Epithelial cell of proximal tubule (primary cell): ENCODE measurements around the gene MRPS9. TPM values are rescaled to one million over a fixed set of nuclear protein-coding genes. Genes with fewer than 3 reads are reported as not detected.

ENCODE experiments used
- DNase-seq: peaks from one replicate; pipeline ENCODE4 v3.0.0-alpha.2; 2011; ENCODE audit warnings: low read depth
- H3K4me3 ChIP-seq: 2 replicates; pipeline ENCODE4 v1.5.1; 2011; ENCODE audit warnings: low read depth, mild to moderate bottlenecking, low read length
- total RNA-seq: library from RNA; depleted of rRNA; stranded (reverse); fragments of >200 nt; gene quantifications from 2 replicates; pipeline ENCODE4 v1.2.3, GENCODE V29; 2015
- TF ChIP-seq, protein P1 (sequence below): conservative IDR thresholded peaks from 2 replicates; pipeline ENCODE4 v1.5.1; 2012; ENCODE audit warnings: low read depth, mild to moderate bottlenecking, low read length

The MRPS9 gene
- total RNA-seq, 1 donor from 2014 or later = 34.7 TPM

GRCh38 chr2:105127289-105127915 is 89.5 kb downstream of the MRPS9 start:
- TF ChIP-seq, protein P1, sequence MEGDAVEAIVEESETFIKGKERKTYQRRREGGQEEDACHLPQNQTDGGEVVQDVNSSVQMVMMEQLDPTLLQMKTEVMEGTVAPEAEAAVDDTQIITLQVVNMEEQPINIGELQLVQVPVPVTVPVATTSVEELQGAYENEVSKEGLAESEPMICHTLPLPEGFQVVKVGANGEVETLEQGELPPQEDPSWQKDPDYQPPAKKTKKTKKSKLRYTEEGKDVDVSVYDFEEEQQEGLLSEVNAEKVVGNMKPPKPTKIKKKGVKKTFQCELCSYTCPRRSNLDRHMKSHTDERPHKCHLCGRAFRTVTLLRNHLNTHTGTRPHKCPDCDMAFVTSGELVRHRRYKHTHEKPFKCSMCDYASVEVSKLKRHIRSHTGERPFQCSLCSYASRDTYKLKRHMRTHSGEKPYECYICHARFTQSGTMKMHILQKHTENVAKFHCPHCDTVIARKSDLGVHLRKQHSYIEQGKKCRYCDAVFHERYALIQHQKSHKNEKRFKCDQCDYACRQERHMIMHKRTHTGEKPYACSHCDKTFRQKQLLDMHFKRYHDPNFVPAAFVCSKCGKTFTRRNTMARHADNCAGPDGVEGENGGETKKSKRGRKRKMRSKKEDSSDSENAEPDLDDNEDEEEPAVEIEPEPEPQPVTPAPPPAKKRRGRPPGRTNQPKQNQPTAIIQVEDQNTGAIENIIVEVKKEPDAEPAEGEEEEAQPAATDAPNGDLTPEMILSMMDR = no peak
- no peak for DNase-seq
- no peak overlapping the region for H3K4me3 ChIP-seq

GRCh38 chr2:105129722-105130232 is 91.9 kb downstream of the MRPS9 start:
- no peak overlapping the region for H3K4me3 ChIP-seq
- DNase-seq = no peak
- TF ChIP-seq, protein P1 = no peak

- no peak for DNase-seq
- TF ChIP-seq, protein P1 = no peak
- H3K4me3 ChIP-seq = no peak overlapping the region
Observed at GRCh38 chr2:105130546-105130945, 92.7 kb downstream of the MRPS9 start.

- TF ChIP-seq, protein P1 = no peak
- DNase-seq = no peak
- H3K4me3 ChIP-seq = no peak overlapping the region
Observed at GRCh38 chr2:105134081-105134480, 96.2 kb downstream of the MRPS9 start.

DNA sequence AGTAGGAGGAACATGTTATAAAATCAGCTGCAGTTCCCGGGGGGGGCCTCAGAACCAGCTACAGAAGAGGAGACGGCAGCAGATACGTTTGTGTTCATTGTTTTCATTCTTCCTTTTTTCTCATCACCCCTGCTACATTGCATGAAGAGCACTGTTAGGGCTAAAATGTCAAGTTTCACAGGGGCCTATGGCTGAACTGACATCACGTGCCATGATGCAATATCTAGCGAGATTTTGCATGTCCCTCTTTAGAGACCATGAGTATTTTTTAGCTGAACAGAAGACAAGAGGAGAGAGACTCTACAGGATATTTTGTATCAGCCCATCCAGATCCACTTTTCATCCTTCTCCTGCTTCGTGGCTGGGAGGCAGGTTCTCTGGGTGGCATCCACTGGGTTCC is 97.6 kb downstream of the MRPS9 start:
- no peak for DNase-seq
- H3K4me3 ChIP-seq = no peak overlapping the region
- TF ChIP-seq, protein P1 = no peak

DNA sequence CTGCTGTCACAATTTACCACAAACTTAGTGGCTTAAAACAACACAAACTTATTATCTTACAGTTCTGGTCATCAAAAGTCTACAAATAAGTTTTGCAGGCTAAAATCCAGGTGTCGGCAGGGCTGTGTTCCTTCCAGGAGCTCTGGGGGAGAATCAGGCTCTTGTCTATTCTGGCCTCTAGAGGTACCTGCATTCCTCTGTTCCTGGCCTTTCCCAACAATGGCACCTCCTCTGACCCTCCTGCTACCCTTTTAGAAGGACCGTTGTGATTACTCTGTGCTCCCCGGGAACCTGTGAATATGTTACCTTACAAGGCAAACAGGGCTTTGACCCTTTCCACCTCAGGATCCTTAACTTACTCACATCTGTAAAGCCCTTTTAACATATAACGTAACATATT is 98.5 kb downstream of the MRPS9 start:
- TF ChIP-seq, protein P1 = no peak
- H3K4me3 ChIP-seq = no peak overlapping the region
- no peak for DNase-seq

GRCh38 chr2:105138643-105139042 is 100.8 kb downstream of the MRPS9 start:
- no peak for DNase-seq
- H3K4me3 ChIP-seq = no peak overlapping the region
- TF ChIP-seq, protein P1 = no peak
